ENCODE results near the gene CTNNBL1.
A peak's percentile ranks its signal among the peaks of the same experiment; 100 is the strongest.

The CTNNBL1 gene

GRCh38 chr20:37903317-37904007 is 209.6 kb downstream of the CTNNBL1 start:
- peak overlapping the region; percentile 62 for H3K4me3 ChIP-seq (ENCODE audit: low read depth, low read length)
- TF ChIP-seq, protein P1, sequence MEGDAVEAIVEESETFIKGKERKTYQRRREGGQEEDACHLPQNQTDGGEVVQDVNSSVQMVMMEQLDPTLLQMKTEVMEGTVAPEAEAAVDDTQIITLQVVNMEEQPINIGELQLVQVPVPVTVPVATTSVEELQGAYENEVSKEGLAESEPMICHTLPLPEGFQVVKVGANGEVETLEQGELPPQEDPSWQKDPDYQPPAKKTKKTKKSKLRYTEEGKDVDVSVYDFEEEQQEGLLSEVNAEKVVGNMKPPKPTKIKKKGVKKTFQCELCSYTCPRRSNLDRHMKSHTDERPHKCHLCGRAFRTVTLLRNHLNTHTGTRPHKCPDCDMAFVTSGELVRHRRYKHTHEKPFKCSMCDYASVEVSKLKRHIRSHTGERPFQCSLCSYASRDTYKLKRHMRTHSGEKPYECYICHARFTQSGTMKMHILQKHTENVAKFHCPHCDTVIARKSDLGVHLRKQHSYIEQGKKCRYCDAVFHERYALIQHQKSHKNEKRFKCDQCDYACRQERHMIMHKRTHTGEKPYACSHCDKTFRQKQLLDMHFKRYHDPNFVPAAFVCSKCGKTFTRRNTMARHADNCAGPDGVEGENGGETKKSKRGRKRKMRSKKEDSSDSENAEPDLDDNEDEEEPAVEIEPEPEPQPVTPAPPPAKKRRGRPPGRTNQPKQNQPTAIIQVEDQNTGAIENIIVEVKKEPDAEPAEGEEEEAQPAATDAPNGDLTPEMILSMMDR (conservative IDR thresholded peaks at IDR 0.05; ENCODE audit: low read depth, low read length): peak; percentile 23
- no peak for DNase-seq (ENCODE audit: low read depth)

DNA sequence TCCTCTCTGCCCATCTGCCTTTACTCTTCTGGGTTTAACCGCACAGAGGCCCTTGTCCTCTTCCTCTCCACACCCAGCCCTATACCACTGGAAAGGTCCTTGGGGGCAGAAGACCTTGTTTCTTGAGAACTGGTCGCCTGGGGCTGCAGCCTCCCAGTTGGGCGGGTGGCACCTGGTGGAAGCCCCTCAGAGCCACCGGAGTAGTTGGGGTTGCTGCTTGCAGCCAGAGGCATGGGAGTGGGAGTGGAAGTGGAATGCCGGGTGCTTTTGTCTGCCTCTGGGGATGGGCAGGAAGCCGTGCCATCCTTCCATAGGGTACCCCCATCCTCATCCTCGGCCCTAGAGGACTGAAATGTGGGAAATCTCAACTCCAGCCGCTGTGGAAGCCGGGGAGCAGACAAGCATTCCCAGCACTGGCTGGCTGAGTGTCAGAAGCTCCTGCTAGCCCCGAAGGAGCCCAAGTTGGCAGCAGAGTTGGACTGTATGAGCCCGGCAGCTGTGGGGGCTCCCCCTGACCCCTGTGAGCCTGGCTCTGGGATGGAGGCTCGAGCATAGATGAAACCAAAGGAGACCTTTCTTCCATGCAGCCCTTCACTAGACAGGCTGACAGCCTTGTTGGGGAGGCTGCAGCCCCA is 210.3 kb downstream of the CTNNBL1 start:
- DNase-seq (ENCODE audit: low read depth): no peak
- peak overlapping the region; percentile 62 for H3K4me3 ChIP-seq (ENCODE audit: low read depth, low read length)
- TF ChIP-seq, protein P1 (conservative IDR thresholded peaks at IDR 0.05; ENCODE audit: low read depth, low read length): no peak

GRCh38 chr20:37904845-37905373 is 211.1 kb downstream of the CTNNBL1 start:
- TF ChIP-seq, protein P1 (conservative IDR thresholded peaks at IDR 0.05; ENCODE audit: low read depth, low read length): no peak
- no peak for DNase-seq (ENCODE audit: low read depth)
- H3K4me3 ChIP-seq (ENCODE audit: low read depth, low read length): no peak overlapping the region

GRCh38 chr20:37905671-37906613 is 212.1 kb downstream of the CTNNBL1 start:
- TF ChIP-seq, protein P1 (conservative IDR thresholded peaks at IDR 0.05; ENCODE audit: low read depth, low read length): no peak
- no peak for DNase-seq (ENCODE audit: low read depth)
- H3K4me3 ChIP-seq (ENCODE audit: low read depth, low read length): no peak overlapping the region

GRCh38 chr20:37907330-37907676 is 213.5 kb downstream of the CTNNBL1 start:
- TF ChIP-seq, protein P1 (conservative IDR thresholded peaks at IDR 0.05; ENCODE audit: low read depth, low read length): no peak
- no peak overlapping the region for H3K4me3 ChIP-seq (ENCODE audit: low read depth, low read length)
- DNase-seq (ENCODE audit: low read depth): no peak

DNA sequence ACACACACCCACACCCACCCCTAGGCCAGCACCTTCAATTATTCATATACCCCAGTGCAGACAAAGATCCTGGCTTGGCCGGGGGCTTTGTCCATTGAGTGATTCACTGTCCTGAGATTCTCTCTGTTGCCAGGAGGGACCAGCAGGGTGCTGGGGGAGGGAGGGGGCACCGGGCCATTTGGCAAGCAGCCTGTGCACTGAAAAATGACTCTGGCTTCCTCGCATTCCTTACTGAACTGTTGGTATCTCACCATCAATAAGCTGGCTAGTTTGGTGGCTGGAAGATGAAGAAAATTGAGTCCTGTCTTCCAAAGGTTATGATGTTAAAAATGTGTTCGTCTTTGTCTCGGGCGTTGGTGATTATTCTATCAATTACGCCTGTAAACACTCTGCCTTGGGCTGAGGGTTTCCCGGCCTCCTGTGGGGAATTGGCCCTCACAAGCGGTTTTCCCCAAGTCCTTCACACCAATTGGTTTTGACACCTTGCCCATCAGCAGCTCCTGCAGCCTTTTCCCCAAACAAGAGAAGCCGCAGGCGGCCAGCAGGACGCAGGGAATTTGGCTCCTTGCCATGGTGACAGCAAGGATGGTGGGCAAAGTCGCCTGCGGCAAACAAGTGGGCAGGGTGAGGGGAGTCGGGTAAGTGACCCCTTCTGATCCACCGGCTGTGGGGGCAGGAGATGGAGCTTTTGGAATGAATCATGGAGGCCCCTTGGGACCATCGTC is 214.0 kb downstream of the CTNNBL1 start:
- H3K4me3 ChIP-seq (ENCODE audit: low read depth, low read length): no peak overlapping the region
- TF ChIP-seq, protein P1 (conservative IDR thresholded peaks at IDR 0.05; ENCODE audit: low read depth, low read length): no peak

More for the DNA sequence above, 214.0 kb downstream of the CTNNBL1 start:
- DNase-seq (ENCODE audit: low read depth): peak; percentile 93

Measured in choroid plexus epithelial cell (primary cell).